Activated T-helper 1 cell treated with anti-CD3 and anti-CD28 coated beads, Interleukin-12 subunit alpha, Interleukin-12 subunit beta, Interleukin-2, Interleukin-4 antibody, amounts not matched to agents 30 ng/mL and 10 ng/mL and 1 ng/mL, durations not matched to agents 14 hours and 24 hours and 36 hours (primary cell): ENCODE measurements around the gene PXT1. TPM values are rescaled to one million over a fixed set of nuclear protein-coding genes. Genes with fewer than 3 reads are reported as not detected.

ENCODE experiments used
- DNase-seq: peaks from one replicate; pipeline ENCODE4 v3.0.0; 2021; ENCODE audit warnings: low spot score
- H3K27ac Mint-ChIP-seq: one replicate; pipeline ENCODE4 v1.8.0; 2021; ENCODE audit warnings: mild to moderate bottlenecking, mixed read lengths
- H3K27me3 Mint-ChIP-seq: one replicate; pipeline ENCODE4 v1.8.0; 2022; ENCODE audit warnings: mild to moderate bottlenecking, moderate library complexity, mixed read lengths; ENCODE audit not compliant: insufficient read depth
- H3K36me3 Mint-ChIP-seq: one replicate; pipeline ENCODE4 v1.8.0; 2021; ENCODE audit warnings: low read depth, mixed read lengths
- H3K4me1 Mint-ChIP-seq: one replicate; pipeline ENCODE4 v1.8.0; 2021; ENCODE audit warnings: low read depth, mixed read lengths
- H3K4me3 Mint-ChIP-seq: one replicate; pipeline ENCODE4 v1.8.0; 2021; ENCODE audit warnings: mild to moderate bottlenecking, moderate library complexity, mixed read lengths
- H3K9me3 Mint-ChIP-seq: one replicate; pipeline ENCODE4 v1.8.0; 2021; ENCODE audit warnings: mixed read lengths
- intact Hi-C: fragments of 100-400 bp; cut with micrococcal nuclease; formaldehyde crosslinking; loops from one replicate; pipeline ENCODE4 v1.15.1; 2024
- total RNA-seq: library from RNA; stranded (reverse); gene quantifications from 2 replicates; pipeline ENCODE4 v1.2.3, GENCODE V29; 2022

The PXT1 gene
- total RNA-seq, 1 donor from 2014 or later: 0.16 TPM

- Mint-ChIP-seq H3K27me3 (no peaks in the 10 kb centered on the region), H3K36me3 (peaks cover 6% of the 10 kb centered on the region), H3K4me1 (peaks cover 43% of the 10 kb centered on the region), H3K9me3 (no peaks in the 10 kb centered on the region), H3K27ac (peak overlapping the region; percentile 95), H3K4me3 (peak overlapping the region; percentile 78)
- DNase-seq: peak; percentile 78
- intact Hi-C loops: loop anchor here (1.0 to 5.0 kb wide), 4 partner anchors 18 to 319 kb away; no protein-coding TSS in a partner anchor
These were observed 1.3 kb downstream of the PXT1 start for GRCh38 chr6:36441307-36441894.

- Mint-ChIP-seq H3K36me3 (no peaks in the 10 kb centered on the region), H3K4me1 (peaks cover 13% of the 10 kb centered on the region), H3K4me3 (no peak overlapping the region), H3K9me3 (no peaks in the 10 kb centered on the region), H3K27me3 (peaks cover 2% of the 10 kb centered on the region), H3K27ac (no peak overlapping the region)
- DNase-seq: no peak
- intact Hi-C loops: no loop called here
These were observed 6.2 kb downstream of the PXT1 start for GRCh38 chr6:36436466-36436865.

GRCh38 chr6:36432151-36432671 is 10.4 kb downstream of the PXT1 start:
- H3K27ac Mint-ChIP-seq: no peak overlapping the region
- intact Hi-C loops: no loop called here
- no peaks in the 10 kb centered on the region for H3K36me3 Mint-ChIP-seq
- H3K9me3 Mint-ChIP-seq: no peaks in the 10 kb centered on the region
- H3K27me3 Mint-ChIP-seq: peaks cover 8% of the 10 kb centered on the region
- DNase-seq: no peak
- H3K4me1 Mint-ChIP-seq: peaks cover 6% of the 10 kb centered on the region
- H3K4me3 Mint-ChIP-seq: no peak overlapping the region

GRCh38 chr6:36431197-36431596 is 11.5 kb downstream of the PXT1 start:
- no peak for DNase-seq
- Mint-ChIP-seq H3K27me3 (peaks cover 9% of the 10 kb centered on the region), H3K4me3 (no peak overlapping the region), H3K36me3 (no peaks in the 10 kb centered on the region), H3K4me1 (peaks cover under 1% of the 10 kb centered on the region), H3K9me3 (no peaks in the 10 kb centered on the region), H3K27ac (no peak overlapping the region)
- intact Hi-C loops: no loop called here

GRCh38 chr6:36430351-36430750 is 12.3 kb downstream of the PXT1 start:
- H3K4me1 Mint-ChIP-seq: no peaks in the 10 kb centered on the region
- no peak overlapping the region for H3K27ac Mint-ChIP-seq
- H3K4me3 Mint-ChIP-seq: no peak overlapping the region
- no peak for DNase-seq
- no peaks in the 10 kb centered on the region for H3K9me3 Mint-ChIP-seq
- peaks cover 8% of the 10 kb centered on the region for H3K27me3 Mint-ChIP-seq
- no peaks in the 10 kb centered on the region for H3K36me3 Mint-ChIP-seq
- intact Hi-C loops: no loop called here

- Mint-ChIP-seq H3K36me3 (no peaks in the 10 kb centered on the region), H3K27me3 (peaks cover 8% of the 10 kb centered on the region), H3K4me1 (peaks cover 1% of the 10 kb centered on the region), H3K27ac (no peak overlapping the region), H3K9me3 (no peaks in the 10 kb centered on the region), H3K4me3 (no peak overlapping the region)
- intact Hi-C loops: no loop called here
- DNase-seq: no peak
These were observed 13.7 kb downstream of the PXT1 start for GRCh38 chr6:36428911-36429310.

- intact Hi-C loops: no loop called here
- Mint-ChIP-seq H3K4me3 (no peak overlapping the region), H3K36me3 (no peaks in the 10 kb centered on the region), H3K9me3 (no peaks in the 10 kb centered on the region), H3K27me3 (peaks cover 8% of the 10 kb centered on the region), H3K27ac (no peak overlapping the region), H3K4me1 (peaks cover 21% of the 10 kb centered on the region)
- no peak for DNase-seq
These were observed 16.0 kb downstream of the PXT1 start for GRCh38 chr6:36426622-36427021.

- Mint-ChIP-seq H3K27ac (peak overlapping the region; percentile 84), H3K4me1 (peaks cover 21% of the 10 kb centered on the region), H3K9me3 (no peaks in the 10 kb centered on the region), H3K36me3 (no peaks in the 10 kb centered on the region), H3K4me3 (peak overlapping the region; percentile 88), H3K27me3 (peaks cover 11% of the 10 kb centered on the region)
- DNase-seq: peak; percentile 97
- intact Hi-C loops: loop anchor here (1.0 to 5.0 kb wide), 8 partner anchors 18 to 503 kb away; partner anchors contain the start of genes ETV7, MAPK14, SRSF3 and STK38
These were observed 19.4 kb downstream of the PXT1 start for GRCh38 chr6:36423101-36423824.

- H3K9me3 Mint-ChIP-seq: no peaks in the 10 kb centered on the region
These were observed 19.9 kb downstream of the PXT1 start for GRCh38 chr6:36422714-36423100.

GRCh38 chr6:36419310-36419709 is 23.3 kb downstream of the PXT1 start:
- no peak for DNase-seq
- Mint-ChIP-seq H3K27me3 (peaks cover 11% of the 10 kb centered on the region), H3K27ac (no peak overlapping the region), H3K4me3 (no peak overlapping the region), H3K36me3 (no peaks in the 10 kb centered on the region), H3K9me3 (no peaks in the 10 kb centered on the region), H3K4me1 (peaks cover 21% of the 10 kb centered on the region)
- intact Hi-C loops: no loop called here

More at GRCh38 chr6:36422714-36423100, 19.9 kb downstream of the PXT1 start:
- Mint-ChIP-seq H3K4me3 (peak overlapping the region; percentile 88), H3K27ac (peak overlapping the region; percentile 84), H3K27me3 (peaks cover 6% of the 10 kb centered on the region), H3K4me1 (peaks cover 21% of the 10 kb centered on the region), H3K36me3 (no peaks in the 10 kb centered on the region)
- intact Hi-C loops: loop anchor here (1.0 to 5.0 kb wide), 8 partner anchors 19 to 502 kb away; partner anchors contain the start of genes ETV7, MAPK14, SRSF3 and STK38
- no peak for DNase-seq

- Mint-ChIP-seq H3K27me3 (peaks cover 13% of the 10 kb centered on the region), H3K9me3 (no peaks in the 10 kb centered on the region), H3K4me3 (no peak overlapping the region), H3K4me1 (peaks cover 16% of the 10 kb centered on the region), H3K27ac (no peak overlapping the region), H3K36me3 (no peaks in the 10 kb centered on the region)
- intact Hi-C loops: no loop called here
- no peak for DNase-seq
These were observed 24.1 kb downstream of the PXT1 start for GRCh38 chr6:36418558-36418957.

GRCh38 chr6:36414481-36414880 is 28.2 kb downstream of the PXT1 start:
- Mint-ChIP-seq H3K27me3 (peaks cover 23% of the 10 kb centered on the region), H3K27ac (no peak overlapping the region), H3K4me1 (no peaks in the 10 kb centered on the region), H3K9me3 (peaks cover 7% of the 10 kb centered on the region), H3K4me3 (no peak overlapping the region), H3K36me3 (no peaks in the 10 kb centered on the region)
- DNase-seq: no peak
- intact Hi-C loops: no loop called here
